Activated CD4-positive, CD25-positive, alpha-beta regulatory T cell (primary cell): ENCODE measurements around the gene MTHFD2.
A peak's percentile ranks its signal among the peaks of the same experiment; 100 is the strongest.

Source experiments
- DNase-seq, 4 experiments: peaks; one replicate each; lab custom pipeline; 2025; lab: John Stamatoyannopoulos, UW

The MTHFD2 gene

DNA sequence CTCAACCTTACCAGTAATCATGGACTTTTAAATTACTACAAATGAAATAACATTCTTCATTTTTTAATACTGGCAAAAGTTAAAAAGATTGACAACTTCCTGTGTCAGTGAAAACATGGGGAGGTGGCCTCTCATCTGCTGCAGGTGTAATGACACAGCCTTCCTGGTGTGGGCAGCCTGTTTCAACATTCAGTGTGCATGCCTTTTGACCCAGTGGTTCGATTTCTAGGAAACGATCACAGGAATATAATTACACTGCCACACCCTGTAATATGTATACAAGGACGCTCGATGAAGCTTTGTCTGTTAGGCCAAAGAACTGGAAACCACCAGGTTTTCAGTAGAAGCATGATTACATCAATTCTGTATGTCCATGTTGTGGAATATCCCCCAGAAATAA, 68.7 kb downstream of the MTHFD2 start:
- DNase-seq: peak in 3 of 4 experiments; percentile 13 to 45 (median 39)
